Measurements from ENCODE around the gene HOXD8. TPM values are rescaled to one million over a fixed set of nuclear protein-coding genes. Genes with fewer than 3 reads are reported as not detected.

HOXD8 gene
- total and polyA plus RNA-seq, 9 of the 15 experiments (the other 6 are each of a cell fraction or from before 2014, with no cell fraction given), result 0.04 to 0.15 TPM; not detected in 7

DNA sequence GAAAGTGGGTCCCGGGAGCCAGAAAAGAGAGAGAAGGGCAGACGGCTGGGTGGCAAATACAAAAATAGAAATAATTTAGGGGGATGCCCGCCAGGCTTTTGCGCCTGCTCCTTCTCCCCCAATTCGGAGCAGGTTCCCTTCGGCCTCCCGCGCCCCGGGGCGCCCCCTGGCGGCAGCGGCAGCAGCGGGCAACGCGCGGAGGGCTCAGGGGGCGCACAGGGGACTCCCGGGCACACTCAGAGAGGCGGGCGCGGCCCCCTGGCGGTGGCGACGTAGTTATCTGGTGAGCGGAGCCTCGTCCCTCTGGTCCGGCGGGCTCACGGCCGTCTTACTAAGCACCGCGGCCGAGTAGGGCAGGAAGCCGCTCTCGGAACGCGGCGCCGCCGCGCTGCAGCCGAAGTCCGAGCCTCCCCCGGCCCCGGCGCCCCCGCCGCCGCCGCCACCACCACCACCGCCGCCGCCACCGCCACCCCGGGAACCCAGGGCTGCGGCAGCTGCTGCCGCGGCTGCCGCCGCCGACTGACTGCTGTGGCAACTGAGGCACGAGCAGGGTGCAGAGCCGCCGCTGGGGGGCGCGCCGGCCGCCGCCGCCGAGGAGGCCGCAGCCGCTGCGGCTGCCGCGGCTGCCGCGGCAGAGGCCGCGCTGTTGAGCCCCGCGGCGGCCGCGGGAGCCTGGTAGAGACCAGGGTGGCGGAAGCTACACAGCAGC lies 49.5 kb upstream of the HOXD8 start (continued):
- TF ChIP-seq CBX3 (IDR thresholded peaks at IDR 0.05; ENCODE audit: borderline replicate concordance in 1 of 2, low read length in 2 of 2) (peak in 1 of 2 experiments; percentile 40; a peak in 1 of 3 replicates), ZFX (CRISPR knock-in tag; IDR thresholded peaks at IDR 0.05) (peak; percentile 9; the same call in 1 of the 2 replicates), KDM2B (CRISPR knock-in tag; IDR thresholded peaks at IDR 0.05) (0 out of 2 replicates have a peak, but pooled peaks have one; percentile 40), ZFP1 (CRISPR knock-in tag; IDR thresholded peaks at IDR 0.05) (no peak), CREB1 (IDR thresholded peaks at IDR 0.05) (peak; percentile 24; the same call in 1 of the 2 replicates), CREB1 (CRISPR knock-in tag; IDR thresholded peaks at IDR 0.05) (peak; percentile 69), XRCC5 (IDR thresholded peaks at IDR 0.05; ENCODE audit: low read depth, low read length) (peak; percentile 88; the same call in 1 of the 2 replicates), CREBBP (IDR thresholded peaks at IDR 0.05; ENCODE audit: low read depth, low read length) (no peak), ZBTB7A (IDR thresholded peaks at IDR 0.05; ENCODE audit: borderline replicate concordance, control insufficient read depth, low read depth, low read length) (peak; percentile 99), TEAD4 (IDR thresholded peaks at IDR 0.05; ENCODE audit: low read length) (no peak), TEAD4 (CRISPR knock-in tag; IDR thresholded peaks at IDR 0.05; ENCODE audit: borderline replicate concordance) (peak; percentile 31; the same call in 1 of the 2 replicates)
- TF ChIP-seq, protein P1, sequence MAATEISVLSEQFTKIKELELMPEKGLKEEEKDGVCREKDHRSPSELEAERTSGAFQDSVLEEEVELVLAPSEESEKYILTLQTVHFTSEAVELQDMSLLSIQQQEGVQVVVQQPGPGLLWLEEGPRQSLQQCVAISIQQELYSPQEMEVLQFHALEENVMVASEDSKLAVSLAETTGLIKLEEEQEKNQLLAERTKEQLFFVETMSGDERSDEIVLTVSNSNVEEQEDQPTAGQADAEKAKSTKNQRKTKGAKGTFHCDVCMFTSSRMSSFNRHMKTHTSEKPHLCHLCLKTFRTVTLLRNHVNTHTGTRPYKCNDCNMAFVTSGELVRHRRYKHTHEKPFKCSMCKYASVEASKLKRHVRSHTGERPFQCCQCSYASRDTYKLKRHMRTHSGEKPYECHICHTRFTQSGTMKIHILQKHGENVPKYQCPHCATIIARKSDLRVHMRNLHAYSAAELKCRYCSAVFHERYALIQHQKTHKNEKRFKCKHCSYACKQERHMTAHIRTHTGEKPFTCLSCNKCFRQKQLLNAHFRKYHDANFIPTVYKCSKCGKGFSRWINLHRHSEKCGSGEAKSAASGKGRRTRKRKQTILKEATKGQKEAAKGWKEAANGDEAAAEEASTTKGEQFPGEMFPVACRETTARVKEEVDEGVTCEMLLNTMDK (IDR thresholded peaks at IDR 0.05; ENCODE audit: borderline replicate concordance, insufficient read depth, low read depth, low read length, poor library complexity, severe bottlenecking), result peak; percentile 94
- TF ChIP-seq, protein P2, sequence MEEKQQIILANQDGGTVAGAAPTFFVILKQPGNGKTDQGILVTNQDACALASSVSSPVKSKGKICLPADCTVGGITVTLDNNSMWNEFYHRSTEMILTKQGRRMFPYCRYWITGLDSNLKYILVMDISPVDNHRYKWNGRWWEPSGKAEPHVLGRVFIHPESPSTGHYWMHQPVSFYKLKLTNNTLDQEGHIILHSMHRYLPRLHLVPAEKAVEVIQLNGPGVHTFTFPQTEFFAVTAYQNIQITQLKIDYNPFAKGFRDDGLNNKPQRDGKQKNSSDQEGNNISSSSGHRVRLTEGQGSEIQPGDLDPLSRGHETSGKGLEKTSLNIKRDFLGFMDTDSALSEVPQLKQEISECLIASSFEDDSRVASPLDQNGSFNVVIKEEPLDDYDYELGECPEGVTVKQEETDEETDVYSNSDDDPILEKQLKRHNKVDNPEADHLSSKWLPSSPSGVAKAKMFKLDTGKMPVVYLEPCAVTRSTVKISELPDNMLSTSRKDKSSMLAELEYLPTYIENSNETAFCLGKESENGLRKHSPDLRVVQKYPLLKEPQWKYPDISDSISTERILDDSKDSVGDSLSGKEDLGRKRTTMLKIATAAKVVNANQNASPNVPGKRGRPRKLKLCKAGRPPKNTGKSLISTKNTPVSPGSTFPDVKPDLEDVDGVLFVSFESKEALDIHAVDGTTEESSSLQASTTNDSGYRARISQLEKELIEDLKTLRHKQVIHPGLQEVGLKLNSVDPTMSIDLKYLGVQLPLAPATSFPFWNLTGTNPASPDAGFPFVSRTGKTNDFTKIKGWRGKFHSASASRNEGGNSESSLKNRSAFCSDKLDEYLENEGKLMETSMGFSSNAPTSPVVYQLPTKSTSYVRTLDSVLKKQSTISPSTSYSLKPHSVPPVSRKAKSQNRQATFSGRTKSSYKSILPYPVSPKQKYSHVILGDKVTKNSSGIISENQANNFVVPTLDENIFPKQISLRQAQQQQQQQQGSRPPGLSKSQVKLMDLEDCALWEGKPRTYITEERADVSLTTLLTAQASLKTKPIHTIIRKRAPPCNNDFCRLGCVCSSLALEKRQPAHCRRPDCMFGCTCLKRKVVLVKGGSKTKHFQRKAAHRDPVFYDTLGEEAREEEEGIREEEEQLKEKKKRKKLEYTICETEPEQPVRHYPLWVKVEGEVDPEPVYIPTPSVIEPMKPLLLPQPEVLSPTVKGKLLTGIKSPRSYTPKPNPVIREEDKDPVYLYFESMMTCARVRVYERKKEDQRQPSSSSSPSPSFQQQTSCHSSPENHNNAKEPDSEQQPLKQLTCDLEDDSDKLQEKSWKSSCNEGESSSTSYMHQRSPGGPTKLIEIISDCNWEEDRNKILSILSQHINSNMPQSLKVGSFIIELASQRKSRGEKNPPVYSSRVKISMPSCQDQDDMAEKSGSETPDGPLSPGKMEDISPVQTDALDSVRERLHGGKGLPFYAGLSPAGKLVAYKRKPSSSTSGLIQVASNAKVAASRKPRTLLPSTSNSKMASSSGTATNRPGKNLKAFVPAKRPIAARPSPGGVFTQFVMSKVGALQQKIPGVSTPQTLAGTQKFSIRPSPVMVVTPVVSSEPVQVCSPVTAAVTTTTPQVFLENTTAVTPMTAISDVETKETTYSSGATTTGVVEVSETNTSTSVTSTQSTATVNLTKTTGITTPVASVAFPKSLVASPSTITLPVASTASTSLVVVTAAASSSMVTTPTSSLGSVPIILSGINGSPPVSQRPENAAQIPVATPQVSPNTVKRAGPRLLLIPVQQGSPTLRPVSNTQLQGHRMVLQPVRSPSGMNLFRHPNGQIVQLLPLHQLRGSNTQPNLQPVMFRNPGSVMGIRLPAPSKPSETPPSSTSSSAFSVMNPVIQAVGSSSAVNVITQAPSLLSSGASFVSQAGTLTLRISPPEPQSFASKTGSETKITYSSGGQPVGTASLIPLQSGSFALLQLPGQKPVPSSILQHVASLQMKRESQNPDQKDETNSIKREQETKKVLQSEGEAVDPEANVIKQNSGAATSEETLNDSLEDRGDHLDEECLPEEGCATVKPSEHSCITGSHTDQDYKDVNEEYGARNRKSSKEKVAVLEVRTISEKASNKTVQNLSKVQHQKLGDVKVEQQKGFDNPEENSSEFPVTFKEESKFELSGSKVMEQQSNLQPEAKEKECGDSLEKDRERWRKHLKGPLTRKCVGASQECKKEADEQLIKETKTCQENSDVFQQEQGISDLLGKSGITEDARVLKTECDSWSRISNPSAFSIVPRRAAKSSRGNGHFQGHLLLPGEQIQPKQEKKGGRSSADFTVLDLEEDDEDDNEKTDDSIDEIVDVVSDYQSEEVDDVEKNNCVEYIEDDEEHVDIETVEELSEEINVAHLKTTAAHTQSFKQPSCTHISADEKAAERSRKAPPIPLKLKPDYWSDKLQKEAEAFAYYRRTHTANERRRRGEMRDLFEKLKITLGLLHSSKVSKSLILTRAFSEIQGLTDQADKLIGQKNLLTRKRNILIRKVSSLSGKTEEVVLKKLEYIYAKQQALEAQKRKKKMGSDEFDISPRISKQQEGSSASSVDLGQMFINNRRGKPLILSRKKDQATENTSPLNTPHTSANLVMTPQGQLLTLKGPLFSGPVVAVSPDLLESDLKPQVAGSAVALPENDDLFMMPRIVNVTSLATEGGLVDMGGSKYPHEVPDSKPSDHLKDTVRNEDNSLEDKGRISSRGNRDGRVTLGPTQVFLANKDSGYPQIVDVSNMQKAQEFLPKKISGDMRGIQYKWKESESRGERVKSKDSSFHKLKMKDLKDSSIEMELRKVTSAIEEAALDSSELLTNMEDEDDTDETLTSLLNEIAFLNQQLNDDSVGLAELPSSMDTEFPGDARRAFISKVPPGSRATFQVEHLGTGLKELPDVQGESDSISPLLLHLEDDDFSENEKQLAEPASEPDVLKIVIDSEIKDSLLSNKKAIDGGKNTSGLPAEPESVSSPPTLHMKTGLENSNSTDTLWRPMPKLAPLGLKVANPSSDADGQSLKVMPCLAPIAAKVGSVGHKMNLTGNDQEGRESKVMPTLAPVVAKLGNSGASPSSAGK (IDR thresholded peaks at IDR 0.05), result no peak

All from K562 (cell line).